Midbrain (tissue), 1 donor: ENCODE measurements around the gene ADCYAP1.
"Not testable (repeated sequence)": the region's sequence is repeated elsewhere in the genome, so short reads cannot be mapped to it uniquely, and the experiment has no call there.

Experiments
- DNase-seq: peaks from one replicate; lab custom pipeline; 2025; lab: John Stamatoyannopoulos, UW

Gene ADCYAP1

GRCh38 chr18:904218-905090 is at the start of gene ADCYAP1:
Gene ADCYAP1, plus strand, starts transcription at chr18:904871. Its CDS starts 516 bp downstream, at chr18:905387.
- DNase-seq = no peak

DNA sequence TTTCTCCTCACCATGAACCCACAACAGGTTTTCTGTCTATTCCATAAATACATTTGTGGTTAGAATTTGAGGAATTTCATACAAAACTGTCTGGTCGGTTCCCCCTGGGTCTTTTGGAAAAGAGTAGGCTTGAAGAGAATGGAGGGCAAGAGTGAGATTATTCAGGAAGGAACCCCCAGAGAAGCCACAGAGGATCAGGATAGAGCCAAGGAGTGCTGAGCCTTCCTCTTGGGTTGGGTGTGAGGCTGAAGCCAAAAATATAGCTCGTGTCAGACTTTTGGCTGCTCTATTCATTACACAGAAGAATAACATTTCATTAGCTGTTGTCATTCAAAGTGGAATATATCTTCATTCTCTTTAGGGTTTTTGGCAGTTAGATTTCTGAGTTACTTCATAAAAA is 46.7 kb upstream of the ADCYAP1 start:
- DNase-seq = no peak

GRCh38 chr18:864872-865273 is 39.8 kb upstream of the ADCYAP1 start:
- DNase-seq = peak; percentile 56

- no peak for DNase-seq
These were observed 37.4 kb upstream of the ADCYAP1 start for GRCh38 chr18:867257-867656.

- not testable (repeated sequence) for DNase-seq
These were observed 31.2 kb upstream of the ADCYAP1 start for GRCh38 chr18:873426-873825.

GRCh38 chr18:875912-876311 is 28.8 kb upstream of the ADCYAP1 start:
- no peak for DNase-seq

DNA sequence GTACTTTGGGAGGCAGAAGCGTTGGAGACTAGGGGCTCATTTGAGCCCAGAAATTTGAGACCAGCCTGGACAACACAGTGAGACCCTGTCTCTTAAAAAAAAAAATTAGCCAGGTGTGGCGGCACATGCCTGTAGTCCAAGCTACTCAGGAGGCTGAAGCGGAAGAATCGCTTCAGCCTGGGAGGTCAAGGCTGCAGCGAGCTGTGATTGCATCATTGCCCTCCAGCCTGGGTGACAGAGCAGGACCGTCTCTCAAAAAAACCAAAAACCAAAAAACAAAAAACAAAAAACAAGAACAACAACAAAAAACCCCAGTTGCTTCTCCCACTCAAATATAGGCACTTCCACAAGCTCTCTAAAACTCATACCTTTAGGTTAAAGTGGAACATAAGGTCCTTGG is 27.4 kb upstream of the ADCYAP1 start:
- no peak for DNase-seq

- DNase-seq = no peak
These were observed 18.6 kb upstream of the ADCYAP1 start for GRCh38 chr18:886076-886475.

DNA sequence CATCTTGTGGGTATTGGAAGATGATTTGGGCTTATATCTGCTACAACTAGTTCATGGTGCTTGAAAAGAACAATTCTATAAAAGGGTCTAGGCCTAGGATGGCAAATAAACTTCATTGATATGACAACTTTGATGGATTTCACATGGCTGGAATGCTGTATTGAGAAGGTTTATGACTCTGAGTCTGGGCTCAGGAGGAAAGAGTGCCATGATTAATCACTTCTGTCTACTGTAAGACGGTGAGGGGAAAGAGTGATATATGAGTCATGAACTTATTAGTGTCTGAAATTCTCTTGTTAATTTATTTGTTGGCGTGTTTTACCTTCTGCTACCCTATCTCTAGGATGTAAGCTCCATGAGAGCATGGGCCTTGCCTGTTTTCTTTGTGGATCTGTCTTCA is 17.0 kb upstream of the ADCYAP1 start:
- DNase-seq = no peak

GRCh38 chr18:892316-892715 is 12.4 kb upstream of the ADCYAP1 start:
- DNase-seq = no peak

DNA sequence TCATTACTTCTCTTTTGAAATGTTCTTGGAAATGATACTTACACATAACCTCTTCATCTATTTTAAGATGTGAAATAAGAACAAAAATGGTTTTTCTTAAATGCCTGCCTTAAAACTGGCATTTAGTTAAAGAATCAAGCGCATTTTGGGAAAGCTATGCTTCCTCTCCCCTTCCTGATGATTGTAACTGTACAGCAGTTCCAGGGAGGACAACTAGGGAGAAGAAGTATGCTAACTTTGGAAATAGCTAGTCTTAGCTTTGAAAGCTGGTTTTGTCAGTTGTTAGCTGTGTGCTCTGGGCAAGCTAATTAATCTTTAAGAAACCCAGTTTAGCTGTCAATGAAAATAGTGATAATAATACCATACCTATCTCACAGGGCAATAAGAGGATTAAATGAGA is 8.4 kb upstream of the ADCYAP1 start:
- DNase-seq = no peak

- no peak for DNase-seq
These were observed 2.9 kb upstream of the ADCYAP1 start for GRCh38 chr18:901761-902160.

- DNase-seq = no peak
These were observed 2.4 kb upstream of the ADCYAP1 start for GRCh38 chr18:902229-902628.

- DNase-seq = peak; percentile 17
These were observed 970 bp upstream of the ADCYAP1 start for GRCh38 chr18:903701-904100.

- DNase-seq = no peak
These were observed 756 bp downstream of the ADCYAP1 start for GRCh38 chr18:905307-905947.

DNA sequence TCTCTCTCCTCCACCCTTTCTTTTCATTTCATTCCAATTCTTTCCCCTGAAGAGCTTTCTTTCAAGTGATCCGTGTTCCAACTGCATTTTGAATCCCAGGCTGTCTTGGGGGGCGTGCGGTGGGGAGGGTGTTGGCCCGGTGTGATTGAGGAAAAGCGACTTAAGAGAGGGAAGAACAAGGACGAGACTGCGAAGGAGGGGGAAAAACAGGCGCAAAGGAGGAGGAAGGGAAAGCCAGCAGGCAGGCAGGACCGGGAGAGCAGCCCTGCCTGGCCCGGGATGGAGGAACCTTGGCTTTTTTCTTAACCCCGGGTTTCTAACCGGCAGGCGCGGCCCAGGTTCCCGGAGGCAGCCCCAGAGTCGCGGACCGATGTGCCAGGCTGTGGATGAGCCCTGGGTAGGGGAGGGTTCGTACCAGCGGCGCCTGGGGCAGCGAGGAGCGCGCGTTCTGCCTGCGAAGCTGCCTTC is 1.3 kb downstream of the ADCYAP1 start:
- no peak for DNase-seq

DNA sequence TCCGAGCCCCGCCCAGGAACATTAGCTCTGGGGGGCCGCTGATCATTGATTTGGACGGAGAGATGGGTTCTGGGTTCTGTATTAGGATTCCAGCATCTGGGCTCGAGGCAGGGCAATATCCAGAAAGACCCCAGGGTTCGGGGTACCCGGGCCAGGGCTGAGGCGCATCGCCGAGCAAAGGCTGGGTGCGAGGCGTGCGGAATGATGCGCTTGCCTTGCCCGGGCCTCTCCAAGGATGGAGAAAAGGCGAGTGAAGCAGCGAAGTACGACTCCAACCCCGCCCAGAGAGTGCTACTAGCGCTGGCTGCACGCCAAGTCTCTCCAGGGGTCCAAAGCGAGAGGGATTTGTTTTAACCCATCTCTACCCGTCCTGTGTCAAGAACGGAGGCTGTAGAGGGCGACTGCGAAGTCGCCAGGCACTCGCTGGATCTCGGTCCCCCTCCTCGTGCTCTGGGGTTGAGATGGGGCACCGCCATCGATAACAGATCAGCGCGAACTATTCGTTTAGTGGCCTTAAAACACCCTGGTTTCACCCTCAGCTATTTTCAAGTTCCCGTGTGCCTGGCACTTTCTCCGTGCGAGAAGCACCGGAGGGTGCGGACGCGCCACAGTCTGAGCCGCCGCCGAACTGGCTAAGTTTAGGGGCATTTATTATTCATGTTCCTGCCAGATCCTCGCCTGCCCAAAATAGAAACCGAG is 1.9 kb downstream of the ADCYAP1 start:
- no peak for DNase-seq

- no peak for DNase-seq
These were observed 2.6 kb downstream of the ADCYAP1 start for GRCh38 chr18:907115-907884.

GRCh38 chr18:907885-908757 is 3.5 kb downstream of the ADCYAP1 start:
- DNase-seq = no peak

DNA sequence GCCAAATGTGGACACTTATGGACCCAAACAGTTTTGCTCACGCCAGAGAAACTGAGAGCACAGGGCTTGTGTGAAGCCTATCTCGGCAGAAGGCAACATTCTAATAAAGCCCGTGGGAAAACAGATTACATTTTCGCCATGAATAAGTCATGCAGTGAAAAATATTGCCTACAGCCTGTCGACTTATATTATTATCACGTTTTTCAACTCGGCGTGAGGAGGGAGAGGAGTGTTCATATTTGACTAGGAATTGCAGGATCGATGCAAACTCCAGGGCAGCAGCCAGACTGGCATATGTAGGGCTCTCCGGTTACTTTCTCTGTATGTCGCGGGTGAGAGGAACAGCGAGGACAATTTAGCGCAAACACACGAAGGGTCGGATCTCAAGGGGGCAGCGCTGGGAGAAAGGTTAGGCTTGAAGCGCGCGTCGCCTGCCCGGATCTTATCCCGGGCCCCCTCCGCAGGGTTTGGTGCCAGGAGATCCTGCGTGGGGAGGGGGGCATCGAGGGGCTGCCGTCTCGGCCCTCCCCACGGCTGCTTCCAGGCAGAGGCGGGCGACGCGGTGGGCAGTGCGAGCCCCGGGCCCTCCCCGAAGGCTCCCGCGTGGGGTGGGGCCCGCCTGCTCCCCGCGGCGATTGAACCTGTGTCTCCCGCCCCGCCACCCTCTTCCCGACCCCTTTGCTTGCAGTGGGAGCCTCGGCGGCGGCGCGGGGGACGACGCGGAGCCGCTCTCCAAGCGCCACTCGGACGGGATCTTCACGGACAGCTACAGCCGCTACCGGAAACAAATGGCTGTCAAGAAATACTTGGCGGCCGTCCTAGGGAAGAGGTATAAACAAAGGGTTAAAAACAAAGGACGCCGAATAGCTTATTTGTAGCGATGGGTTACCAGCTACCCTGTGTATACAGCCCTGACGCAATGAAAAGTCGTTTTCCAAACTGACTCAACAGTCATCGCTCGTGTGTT is 4.4 kb downstream of the ADCYAP1 start:
- DNase-seq = no peak
